ENCODE data around the gene KICS2.

The KICS2 gene

DNA sequence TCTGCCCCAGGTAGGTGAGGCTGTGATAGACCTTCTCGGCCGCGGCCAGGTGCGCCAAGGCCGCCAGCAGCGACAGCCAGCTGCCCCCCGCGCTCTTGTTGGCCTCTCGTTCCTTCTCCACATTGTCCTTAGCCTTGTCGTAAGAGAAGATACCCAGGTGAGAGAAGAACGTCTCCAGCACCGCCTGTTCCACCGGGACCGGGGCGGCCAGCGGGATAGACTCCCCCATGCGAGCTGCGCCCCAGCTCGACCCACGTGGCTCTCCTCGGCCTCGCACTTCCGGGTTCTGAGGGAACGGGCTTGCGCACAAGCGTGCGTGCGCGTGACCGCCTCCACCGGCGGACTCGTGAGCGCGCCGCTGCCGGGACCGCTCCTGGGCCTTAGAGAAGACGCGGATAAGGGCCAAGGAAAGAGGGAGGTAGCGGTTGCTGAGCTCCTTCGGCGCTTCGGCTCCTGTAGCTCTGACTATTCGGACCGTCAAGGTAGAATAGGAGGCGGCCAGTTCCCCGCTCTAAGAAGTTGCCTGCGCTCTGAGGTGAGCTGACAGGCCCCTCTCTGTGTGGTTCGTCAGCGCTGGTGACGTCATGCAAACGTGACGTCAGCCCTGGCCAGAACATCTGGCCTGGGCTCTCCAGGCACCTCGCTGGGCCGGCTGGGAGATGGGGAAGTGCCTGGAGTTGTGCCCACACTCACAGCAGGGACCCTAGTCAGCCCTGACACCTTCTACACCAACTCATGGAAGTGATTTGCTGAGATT, at the start of gene KICS2:
KICS2 (minus strand) TSS at position 288 of the 757 bp plus-strand sequence; CDS start at position 229, 59 bp downstream.
- H3K9me3 Mint-ChIP-seq = no peaks in the 10 kb centered on the region
- peaks cover 10% of the 10 kb centered on the region for H3K27me3 Mint-ChIP-seq (ENCODE audit: low read depth)
- H3K36me3 Mint-ChIP-seq (ENCODE audit: low read depth) = no peaks in the 10 kb centered on the region
- peak within 1 kb of the TSS; percentile 99 for H3K27ac Mint-ChIP-seq
- H3K4me3 Mint-ChIP-seq = peak within 1 kb of the TSS; percentile 95
- peaks cover 28% of the 10 kb centered on the region for H3K4me1 Mint-ChIP-seq (ENCODE audit: low read depth)
- DNase-seq (ENCODE audit: low spot score) = peak; percentile 92

DNA sequence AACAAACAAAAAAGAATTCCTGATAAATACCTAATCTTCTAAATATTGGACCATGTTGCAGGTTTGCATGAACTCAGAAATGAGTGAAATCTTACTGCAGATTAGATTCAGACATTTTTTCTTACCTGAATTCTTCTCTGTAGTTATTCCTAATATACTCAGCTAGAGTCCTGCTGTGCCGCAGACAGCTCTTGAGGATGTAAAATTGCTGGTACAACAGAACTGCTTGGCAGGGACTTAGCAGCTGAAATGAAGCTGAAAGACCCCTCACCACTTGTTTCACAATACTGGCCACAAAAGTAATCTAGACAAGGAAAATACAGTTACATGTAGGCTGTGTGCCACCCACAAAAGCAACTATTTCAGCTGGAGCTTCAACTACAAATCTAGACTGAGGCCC, 48.3 kb upstream of the KICS2 start:
- Mint-ChIP-seq H3K36me3 (ENCODE audit: low read depth) (no peaks in the 10 kb centered on the region), H3K27ac (no peak overlapping the region), H3K27me3 (ENCODE audit: low read depth) (peaks cover 2% of the 10 kb centered on the region), H3K9me3 (no peaks in the 10 kb centered on the region), H3K4me3 (no peak overlapping the region), H3K4me1 (ENCODE audit: low read depth) (no peaks in the 10 kb centered on the region)
- no peak for DNase-seq (ENCODE audit: low spot score)

DNA sequence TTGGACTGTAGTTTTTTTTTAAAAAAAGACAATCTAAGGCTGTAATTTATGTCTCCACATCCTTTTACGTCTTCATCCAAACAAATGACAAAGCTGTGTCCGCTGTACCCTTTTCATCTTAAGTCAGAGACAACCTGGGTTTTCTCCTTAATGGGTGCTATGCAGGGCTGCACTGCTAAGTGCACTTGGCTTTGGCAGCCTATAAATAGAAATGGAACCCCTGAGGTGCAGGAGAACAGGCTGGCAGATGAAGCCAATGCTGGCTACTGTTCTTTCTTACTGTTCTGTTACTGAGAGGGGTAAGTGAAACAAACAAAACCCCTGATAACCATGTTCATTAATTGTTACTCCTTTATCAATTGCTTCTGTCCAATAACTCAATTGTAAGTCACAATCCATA, 47.1 kb upstream of the KICS2 start:
- Mint-ChIP-seq H3K4me1 (ENCODE audit: low read depth) (no peaks in the 10 kb centered on the region), H3K9me3 (no peaks in the 10 kb centered on the region), H3K27ac (no peak overlapping the region), H3K27me3 (ENCODE audit: low read depth) (peaks cover 2% of the 10 kb centered on the region), H3K4me3 (no peak overlapping the region), H3K36me3 (ENCODE audit: low read depth) (no peaks in the 10 kb centered on the region)
- DNase-seq (ENCODE audit: low spot score) = no peak

DNA sequence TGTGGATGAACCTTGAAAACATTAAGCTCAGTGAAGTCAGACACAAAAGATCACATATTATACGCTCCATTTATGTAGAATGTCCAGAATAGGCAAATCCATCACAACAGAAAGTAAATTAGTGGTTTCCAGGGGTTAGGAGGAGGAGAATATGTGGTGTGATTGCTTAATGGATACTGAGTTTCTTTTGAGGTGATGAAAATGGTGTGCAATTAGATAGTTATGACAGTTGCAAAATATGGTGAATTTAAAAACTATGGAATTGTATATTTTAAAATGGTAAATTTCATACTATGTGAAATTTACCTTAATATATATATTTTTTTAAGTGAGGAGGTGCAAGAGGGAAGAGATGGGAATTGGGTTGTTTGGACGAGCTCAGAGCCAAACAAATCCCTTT, 46.3 kb upstream of the KICS2 start:
- no peak overlapping the region for H3K4me3 Mint-ChIP-seq
- H3K27ac Mint-ChIP-seq = no peak overlapping the region
- no peaks in the 10 kb centered on the region for H3K9me3 Mint-ChIP-seq
- no peaks in the 10 kb centered on the region for H3K36me3 Mint-ChIP-seq (ENCODE audit: low read depth)
- DNase-seq (ENCODE audit: low spot score) = no peak
- H3K4me1 Mint-ChIP-seq (ENCODE audit: low read depth) = no peaks in the 10 kb centered on the region
- peaks cover 2% of the 10 kb centered on the region for H3K27me3 Mint-ChIP-seq (ENCODE audit: low read depth)

- Mint-ChIP-seq H3K4me3 (no peak overlapping the region), H3K36me3 (ENCODE audit: low read depth) (no peaks in the 10 kb centered on the region), H3K27ac (no peak overlapping the region), H3K4me1 (ENCODE audit: low read depth) (no peaks in the 10 kb centered on the region), H3K27me3 (ENCODE audit: low read depth) (peaks cover 2% of the 10 kb centered on the region), H3K9me3 (no peaks in the 10 kb centered on the region)
- no peak for DNase-seq (ENCODE audit: low spot score)
Observed at GRCh38 chr12:64265839-64266238, 43.7 kb upstream of the KICS2 start.

DNA sequence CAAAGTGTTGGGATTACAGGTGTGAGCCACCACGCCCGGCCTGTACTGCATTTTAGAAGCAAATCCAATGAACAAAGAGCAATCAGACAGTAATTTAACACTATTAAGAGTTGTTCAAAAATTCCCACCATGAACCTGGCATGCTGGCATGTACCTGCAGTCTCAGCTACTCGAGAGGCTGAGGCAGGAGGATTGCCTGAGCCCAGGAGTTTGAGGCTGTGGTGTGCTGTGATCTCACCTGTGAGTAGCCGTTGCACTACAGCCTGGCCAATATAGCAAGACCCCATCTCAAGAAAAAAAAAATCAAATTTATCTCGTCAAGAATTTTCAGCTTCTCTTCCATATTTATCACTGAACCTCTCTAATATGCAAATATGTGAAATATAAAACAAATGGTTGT, 39.7 kb upstream of the KICS2 start:
- Mint-ChIP-seq H3K27me3 (ENCODE audit: low read depth) (no peaks in the 10 kb centered on the region), H3K9me3 (no peaks in the 10 kb centered on the region), H3K4me3 (no peak overlapping the region), H3K4me1 (ENCODE audit: low read depth) (no peaks in the 10 kb centered on the region), H3K36me3 (ENCODE audit: low read depth) (no peaks in the 10 kb centered on the region), H3K27ac (no peak overlapping the region)
- DNase-seq (ENCODE audit: low spot score) = no peak

- no peak overlapping the region for H3K4me3 Mint-ChIP-seq
- no peak overlapping the region for H3K27ac Mint-ChIP-seq
- no peaks in the 10 kb centered on the region for H3K4me1 Mint-ChIP-seq (ENCODE audit: low read depth)
- no peaks in the 10 kb centered on the region for H3K9me3 Mint-ChIP-seq
- DNase-seq (ENCODE audit: low spot score) = no peak
- no peaks in the 10 kb centered on the region for H3K27me3 Mint-ChIP-seq (ENCODE audit: low read depth)
- H3K36me3 Mint-ChIP-seq (ENCODE audit: low read depth) = no peaks in the 10 kb centered on the region
Observed at GRCh38 chr12:64258576-64258975, 36.5 kb upstream of the KICS2 start.

DNA sequence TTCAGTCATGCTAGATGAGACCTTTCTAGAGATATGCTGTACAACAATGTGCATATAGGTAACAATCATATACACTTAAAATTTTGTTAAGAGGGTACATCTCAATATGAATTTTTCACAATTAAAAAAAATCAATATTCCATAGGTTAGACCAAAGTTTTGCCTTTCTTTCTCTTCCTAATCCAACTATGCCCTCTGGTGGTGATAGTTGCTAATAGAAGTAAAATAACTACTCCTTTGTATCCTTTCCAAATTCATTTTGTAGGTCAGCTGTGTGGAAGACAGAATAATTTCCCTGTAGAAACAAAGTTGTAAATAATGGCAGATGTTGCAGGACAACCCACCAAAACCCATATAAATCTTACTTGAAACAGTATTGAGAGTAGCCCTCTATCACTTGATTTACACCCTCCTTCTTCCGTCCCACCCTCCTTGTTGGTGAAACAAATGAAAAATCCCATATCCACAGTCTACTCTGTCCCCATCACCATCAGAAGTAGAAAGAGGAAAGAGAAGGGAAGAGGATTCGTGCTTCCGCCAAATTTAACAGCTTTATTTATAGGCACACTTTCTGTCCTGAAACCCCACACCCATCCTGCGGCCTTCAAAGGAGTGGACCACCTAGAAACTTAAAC, 34.2 kb upstream of the KICS2 start:
- Mint-ChIP-seq H3K36me3 (ENCODE audit: low read depth) (no peaks in the 10 kb centered on the region), H3K4me1 (ENCODE audit: low read depth) (peaks cover 4% of the 10 kb centered on the region), H3K27ac (no peak overlapping the region), H3K27me3 (ENCODE audit: low read depth) (no peaks in the 10 kb centered on the region), H3K4me3 (no peak overlapping the region), H3K9me3 (no peaks in the 10 kb centered on the region)
- DNase-seq (ENCODE audit: low spot score) = no peak

- no peaks in the 10 kb centered on the region for H3K9me3 Mint-ChIP-seq
- no peak overlapping the region for H3K27ac Mint-ChIP-seq
- no peaks in the 10 kb centered on the region for H3K27me3 Mint-ChIP-seq (ENCODE audit: low read depth)
- no peak overlapping the region for H3K4me3 Mint-ChIP-seq
- DNase-seq (ENCODE audit: low spot score) = no peak
- peaks cover 4% of the 10 kb centered on the region for H3K4me1 Mint-ChIP-seq (ENCODE audit: low read depth)
- no peaks in the 10 kb centered on the region for H3K36me3 Mint-ChIP-seq (ENCODE audit: low read depth)
Observed at GRCh38 chr12:64255249-64255648, 33.2 kb upstream of the KICS2 start.

GRCh38 chr12:64253356-64253755, 31.3 kb upstream of the KICS2 start:
- no peak for DNase-seq (ENCODE audit: low spot score)
- no peaks in the 10 kb centered on the region for H3K36me3 Mint-ChIP-seq (ENCODE audit: low read depth)
- no peaks in the 10 kb centered on the region for H3K9me3 Mint-ChIP-seq
- H3K4me1 Mint-ChIP-seq (ENCODE audit: low read depth) = peaks cover 4% of the 10 kb centered on the region
- no peak overlapping the region for H3K4me3 Mint-ChIP-seq
- H3K27me3 Mint-ChIP-seq (ENCODE audit: low read depth) = peaks cover 2% of the 10 kb centered on the region
- H3K27ac Mint-ChIP-seq = no peak overlapping the region

GRCh38 chr12:64252681-64253080, 30.6 kb upstream of the KICS2 start:
- Mint-ChIP-seq H3K4me3 (no peak overlapping the region), H3K27me3 (ENCODE audit: low read depth) (peaks cover 2% of the 10 kb centered on the region), H3K4me1 (ENCODE audit: low read depth) (peaks cover 4% of the 10 kb centered on the region), H3K9me3 (no peaks in the 10 kb centered on the region), H3K27ac (no peak overlapping the region), H3K36me3 (ENCODE audit: low read depth) (no peaks in the 10 kb centered on the region)
- DNase-seq (ENCODE audit: low spot score) = no peak

DNA sequence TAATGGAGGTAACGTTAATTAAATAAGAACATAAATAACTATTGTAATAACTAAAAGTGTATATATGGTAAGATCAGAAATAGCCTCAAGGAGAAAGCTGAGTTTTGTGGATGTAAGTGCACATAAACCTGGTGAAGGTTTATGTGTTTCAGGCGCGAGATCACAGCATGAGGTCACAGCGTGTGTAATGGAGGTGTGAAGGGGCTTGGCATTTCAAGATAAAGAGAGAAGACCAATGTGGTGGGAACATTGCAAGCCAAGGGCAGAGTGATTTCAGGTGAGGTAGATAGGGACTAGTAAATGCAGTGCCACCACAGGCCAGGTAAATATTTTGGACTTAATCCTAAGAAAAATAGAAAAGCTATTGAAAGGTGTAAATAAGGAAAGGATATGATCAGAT, 21.7 kb upstream of the KICS2 start:
- peaks cover 11% of the 10 kb centered on the region for H3K27me3 Mint-ChIP-seq (ENCODE audit: low read depth)
- no peaks in the 10 kb centered on the region for H3K36me3 Mint-ChIP-seq (ENCODE audit: low read depth)
- H3K4me3 Mint-ChIP-seq = no peak overlapping the region
- H3K4me1 Mint-ChIP-seq (ENCODE audit: low read depth) = no peaks in the 10 kb centered on the region
- no peak overlapping the region for H3K27ac Mint-ChIP-seq
- DNase-seq (ENCODE audit: low spot score) = no peak
- H3K9me3 Mint-ChIP-seq = no peaks in the 10 kb centered on the region

DNA sequence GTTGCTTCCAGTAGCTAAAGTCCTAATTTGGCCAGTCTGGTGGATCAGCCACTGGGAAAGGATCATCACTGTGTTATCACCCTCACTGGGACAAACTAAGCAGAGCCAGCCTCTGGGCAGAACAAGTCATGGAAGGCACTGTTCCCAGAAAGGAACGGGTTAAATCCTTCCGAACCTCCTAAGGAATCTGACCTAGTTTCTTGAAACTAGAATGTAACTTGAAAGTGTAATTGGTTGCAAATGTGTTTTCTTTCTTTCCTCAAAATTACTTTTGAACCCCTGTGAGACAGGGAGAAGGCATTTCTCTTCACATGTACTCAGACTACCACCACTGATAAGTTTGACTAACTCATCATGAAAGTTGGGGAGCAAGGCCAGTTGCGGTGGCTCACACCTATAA, 18.7 kb upstream of the KICS2 start:
- H3K4me1 Mint-ChIP-seq (ENCODE audit: low read depth) = no peaks in the 10 kb centered on the region
- H3K27ac Mint-ChIP-seq = no peak overlapping the region
- H3K36me3 Mint-ChIP-seq (ENCODE audit: low read depth) = no peaks in the 10 kb centered on the region
- no peak for DNase-seq (ENCODE audit: low spot score)
- H3K27me3 Mint-ChIP-seq (ENCODE audit: low read depth) = peaks cover 15% of the 10 kb centered on the region
- no peaks in the 10 kb centered on the region for H3K9me3 Mint-ChIP-seq
- no peak overlapping the region for H3K4me3 Mint-ChIP-seq

DNA sequence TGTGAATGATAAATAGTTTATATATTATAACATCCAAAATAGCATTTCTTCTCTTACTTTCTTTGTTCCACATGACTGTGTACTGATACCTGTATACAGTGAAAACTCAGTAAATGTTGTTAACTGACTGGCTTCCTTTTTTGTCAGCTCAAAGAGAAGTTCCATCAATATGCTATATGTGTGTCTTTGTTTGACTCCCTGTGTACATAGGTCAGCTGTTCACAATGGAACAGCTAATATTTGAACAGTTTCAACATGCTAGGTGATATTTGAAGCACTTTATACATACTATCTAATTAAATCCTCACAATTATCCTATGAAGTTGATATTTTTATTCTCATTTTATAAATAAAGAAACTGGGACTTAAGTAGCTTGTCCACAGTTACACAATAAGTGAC, 15.3 kb upstream of the KICS2 start:
- Mint-ChIP-seq H3K4me3 (no peak overlapping the region), H3K36me3 (ENCODE audit: low read depth) (no peaks in the 10 kb centered on the region), H3K27ac (no peak overlapping the region), H3K9me3 (no peaks in the 10 kb centered on the region), H3K27me3 (ENCODE audit: low read depth) (peaks cover 16% of the 10 kb centered on the region), H3K4me1 (ENCODE audit: low read depth) (no peaks in the 10 kb centered on the region)
- no peak for DNase-seq (ENCODE audit: low spot score)

GRCh38 chr12:64236549-64236948, 14.5 kb upstream of the KICS2 start:
- no peak for DNase-seq (ENCODE audit: low spot score)
- Mint-ChIP-seq H3K4me1 (ENCODE audit: low read depth) (no peaks in the 10 kb centered on the region), H3K27ac (no peak overlapping the region), H3K4me3 (no peak overlapping the region), H3K9me3 (no peaks in the 10 kb centered on the region), H3K36me3 (ENCODE audit: low read depth) (no peaks in the 10 kb centered on the region), H3K27me3 (ENCODE audit: low read depth) (peaks cover 14% of the 10 kb centered on the region)
